ENCODE data around the gene NFKBIZ.

DNA sequence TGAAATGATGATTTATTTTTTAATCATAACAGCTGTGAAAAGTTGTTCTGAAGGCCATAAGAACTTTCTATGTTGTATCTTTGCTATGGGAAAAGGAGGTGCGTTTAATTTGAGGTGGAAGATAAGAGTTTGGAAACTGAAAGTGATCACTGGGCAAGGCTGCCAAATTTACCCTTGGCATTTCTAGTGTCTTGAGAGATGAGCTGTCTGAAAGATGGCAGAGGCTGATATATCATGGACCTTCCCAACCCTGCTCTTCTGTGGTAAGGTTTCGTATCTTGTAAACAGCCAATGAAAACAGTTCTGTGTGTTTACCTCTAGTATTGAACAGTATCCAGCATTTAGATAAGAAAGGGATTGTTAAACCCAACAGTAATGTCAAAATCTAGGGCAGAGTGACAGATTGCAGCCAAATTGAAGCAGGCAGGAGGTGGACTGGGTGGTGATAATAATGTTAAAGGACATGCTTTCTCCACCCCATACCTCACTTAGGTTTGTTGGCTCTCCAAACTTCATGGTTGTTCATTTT lies 15.8 kb upstream of the NFKBIZ start:
- TF ChIP-seq, protein P1, sequence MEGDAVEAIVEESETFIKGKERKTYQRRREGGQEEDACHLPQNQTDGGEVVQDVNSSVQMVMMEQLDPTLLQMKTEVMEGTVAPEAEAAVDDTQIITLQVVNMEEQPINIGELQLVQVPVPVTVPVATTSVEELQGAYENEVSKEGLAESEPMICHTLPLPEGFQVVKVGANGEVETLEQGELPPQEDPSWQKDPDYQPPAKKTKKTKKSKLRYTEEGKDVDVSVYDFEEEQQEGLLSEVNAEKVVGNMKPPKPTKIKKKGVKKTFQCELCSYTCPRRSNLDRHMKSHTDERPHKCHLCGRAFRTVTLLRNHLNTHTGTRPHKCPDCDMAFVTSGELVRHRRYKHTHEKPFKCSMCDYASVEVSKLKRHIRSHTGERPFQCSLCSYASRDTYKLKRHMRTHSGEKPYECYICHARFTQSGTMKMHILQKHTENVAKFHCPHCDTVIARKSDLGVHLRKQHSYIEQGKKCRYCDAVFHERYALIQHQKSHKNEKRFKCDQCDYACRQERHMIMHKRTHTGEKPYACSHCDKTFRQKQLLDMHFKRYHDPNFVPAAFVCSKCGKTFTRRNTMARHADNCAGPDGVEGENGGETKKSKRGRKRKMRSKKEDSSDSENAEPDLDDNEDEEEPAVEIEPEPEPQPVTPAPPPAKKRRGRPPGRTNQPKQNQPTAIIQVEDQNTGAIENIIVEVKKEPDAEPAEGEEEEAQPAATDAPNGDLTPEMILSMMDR (IDR thresholded peaks at IDR 0.05): no peak
- TF ChIP-seq POLR2A (IDR thresholded peaks at IDR 0.05) (no peak), POLR2AphosphoS5 (IDR thresholded peaks at IDR 0.05) (no peak)
